Loucy (cell line): ENCODE measurements around the gene TAOK2.

Experiments
- EZH2phosphoT487 ChIP-seq: fragments of 200-600 bp; IDR thresholded peaks from 2 replicates; pipeline ENCODE4 v1.6.1; 2018; ENCODE audit warnings: antibody characterized with exemption, mild to moderate bottlenecking, moderate library complexity, borderline replicate concordance
- TF ChIP-seq, protein P1 (sequence below): fragments of 200-600 bp; sonication (generic); conservative IDR thresholded peaks from 2 replicates; pipeline ENCODE4 v1.5.1; 2014; ENCODE audit warnings: mild to moderate bottlenecking, antibody characterized with exemption, low read length

DNA sequence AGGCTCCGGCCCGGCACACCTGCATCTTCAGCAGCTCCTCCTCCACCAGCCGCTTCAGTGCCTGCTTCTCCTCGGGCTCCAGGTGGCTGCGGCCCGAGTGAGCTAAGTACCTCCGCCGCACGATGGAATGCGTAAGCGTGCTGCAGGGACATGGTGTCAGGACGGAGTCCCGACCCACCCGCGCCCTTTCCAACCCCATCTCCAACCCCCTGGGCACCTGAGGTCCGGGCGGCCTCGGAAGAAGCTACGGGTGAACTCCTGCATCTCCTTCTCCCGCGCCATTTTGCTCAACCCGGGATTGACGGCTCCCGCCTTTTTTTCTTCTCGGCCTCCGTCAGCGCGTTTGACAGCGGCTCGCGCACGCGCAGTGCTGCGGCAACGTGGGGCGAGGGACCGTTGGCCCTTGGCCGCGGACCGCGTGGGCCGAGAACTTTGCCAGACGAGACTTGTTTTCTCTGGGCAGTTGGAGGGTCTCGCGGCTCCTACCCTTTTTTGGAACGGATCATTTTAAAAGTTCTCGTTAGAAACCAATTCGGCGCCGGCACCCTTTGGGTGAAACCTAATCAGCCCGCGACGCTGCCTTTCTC, 21.7 kb downstream of the TAOK2 start, which contains the start of gene HIRIP3:
- TF ChIP-seq, protein P1, sequence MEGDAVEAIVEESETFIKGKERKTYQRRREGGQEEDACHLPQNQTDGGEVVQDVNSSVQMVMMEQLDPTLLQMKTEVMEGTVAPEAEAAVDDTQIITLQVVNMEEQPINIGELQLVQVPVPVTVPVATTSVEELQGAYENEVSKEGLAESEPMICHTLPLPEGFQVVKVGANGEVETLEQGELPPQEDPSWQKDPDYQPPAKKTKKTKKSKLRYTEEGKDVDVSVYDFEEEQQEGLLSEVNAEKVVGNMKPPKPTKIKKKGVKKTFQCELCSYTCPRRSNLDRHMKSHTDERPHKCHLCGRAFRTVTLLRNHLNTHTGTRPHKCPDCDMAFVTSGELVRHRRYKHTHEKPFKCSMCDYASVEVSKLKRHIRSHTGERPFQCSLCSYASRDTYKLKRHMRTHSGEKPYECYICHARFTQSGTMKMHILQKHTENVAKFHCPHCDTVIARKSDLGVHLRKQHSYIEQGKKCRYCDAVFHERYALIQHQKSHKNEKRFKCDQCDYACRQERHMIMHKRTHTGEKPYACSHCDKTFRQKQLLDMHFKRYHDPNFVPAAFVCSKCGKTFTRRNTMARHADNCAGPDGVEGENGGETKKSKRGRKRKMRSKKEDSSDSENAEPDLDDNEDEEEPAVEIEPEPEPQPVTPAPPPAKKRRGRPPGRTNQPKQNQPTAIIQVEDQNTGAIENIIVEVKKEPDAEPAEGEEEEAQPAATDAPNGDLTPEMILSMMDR = no peak
- no peak for TF ChIP-seq EZH2phosphoT487
